Measurements from ENCODE around the gene DAP.

GRCh38 chr5:10654566-10654965 lies 106.5 kb downstream of the DAP start:
- TF ChIP-seq EZH2 (IDR thresholded peaks at IDR 0.05; ENCODE audit: borderline replicate concordance, low read depth, low read length, severe bottlenecking) = no peak
- TF ChIP-seq CTCF (IDR thresholded peaks at IDR 0.05; ENCODE audit: borderline replicate concordance, extremely low read depth, low read length, poor library complexity, severe bottlenecking) = no peak
